ENCODE measurements around the gene SPECC1.
A peak's percentile ranks its signal among the peaks of the same experiment; 100 is the strongest.

Gene SPECC1

DNA sequence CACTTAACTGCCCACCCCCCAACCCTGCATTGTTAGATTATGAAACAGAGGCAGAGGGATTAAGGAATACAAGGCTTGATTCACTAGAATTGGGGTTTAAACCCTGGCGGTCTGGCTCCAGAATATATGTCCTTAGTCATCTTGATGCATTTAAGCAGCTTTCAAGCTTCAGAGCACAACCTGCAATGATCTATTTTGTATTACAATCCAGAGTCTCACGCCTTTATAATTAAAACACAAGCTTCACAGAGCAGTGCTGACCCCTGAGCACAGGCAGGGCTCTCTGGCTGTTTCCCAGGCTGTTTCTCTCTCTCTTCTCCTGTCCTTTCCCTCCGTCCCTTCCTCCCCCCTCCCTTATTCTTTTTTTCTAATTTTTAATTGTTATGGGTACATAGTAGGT, 209.1 kb downstream of the SPECC1 start:
- no peak for TF ChIP-seq GATA2 (IDR thresholded peaks at IDR 0.05; ENCODE audit: low read depth, low read length)
- no peak for TF ChIP-seq GATA3 (IDR thresholded peaks at IDR 0.05; ENCODE audit: low read depth, low read length)

- no peak for TF ChIP-seq GATA3 (IDR thresholded peaks at IDR 0.05; ENCODE audit: low read depth, low read length)
- TF ChIP-seq GATA2 (IDR thresholded peaks at IDR 0.05; ENCODE audit: low read depth, low read length), result no peak
Observed at GRCh38 chr17:20223808-20224328, 214.7 kb downstream of the SPECC1 start.

GRCh38 chr17:20224379-20224778, 215.2 kb downstream of the SPECC1 start:
- TF ChIP-seq GATA2 (IDR thresholded peaks at IDR 0.05; ENCODE audit: low read depth, low read length) (no peak), GATA3 (IDR thresholded peaks at IDR 0.05; ENCODE audit: low read depth, low read length) (no peak)

DNA sequence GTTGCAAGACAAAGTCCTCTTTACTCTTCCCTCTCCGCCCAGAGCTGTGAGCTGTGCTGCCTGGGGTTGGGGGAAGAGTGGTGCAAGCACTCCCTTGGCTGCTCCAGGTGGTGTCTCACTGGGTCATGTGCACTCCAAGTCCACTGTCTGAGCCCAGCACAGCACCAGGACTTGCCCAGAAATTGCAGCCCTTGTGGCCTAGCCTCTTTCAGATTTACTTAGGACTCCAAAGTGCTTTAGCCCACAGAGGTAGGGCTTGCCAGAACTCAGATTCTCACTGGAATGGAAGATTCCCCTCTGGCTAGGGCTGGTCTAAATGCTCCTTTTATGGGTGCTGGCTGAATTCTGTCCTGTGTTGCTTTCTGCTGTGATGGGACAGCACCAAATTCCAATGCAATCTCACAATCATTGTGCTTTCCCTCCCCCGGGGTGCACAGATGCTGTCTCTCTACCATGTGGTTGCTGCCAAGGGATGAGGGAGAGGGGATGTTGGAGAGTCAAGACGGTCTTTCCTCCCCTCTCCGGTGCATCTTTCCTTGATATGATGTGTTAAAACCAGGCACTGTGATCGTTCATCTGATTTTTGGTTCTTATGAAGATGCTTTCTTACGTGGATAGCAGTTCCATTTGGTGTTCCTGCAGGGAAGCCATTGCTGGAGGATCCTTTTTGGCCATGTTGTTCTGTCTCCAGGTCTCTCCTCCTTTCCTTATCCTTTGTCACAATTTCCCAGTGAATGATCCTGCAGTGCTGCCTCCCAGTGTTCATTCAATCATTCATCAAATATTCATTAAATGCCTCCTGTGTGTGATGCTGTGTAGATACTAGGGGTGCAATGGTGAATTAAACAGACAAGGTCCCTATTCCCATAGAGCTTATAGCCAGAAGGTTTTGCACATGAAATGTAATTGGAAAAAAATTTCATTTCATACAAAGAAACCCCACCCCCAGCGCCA, 216.3 kb downstream of the SPECC1 start:
- TF ChIP-seq GATA2 (IDR thresholded peaks at IDR 0.05; ENCODE audit: low read depth, low read length) (no peak), GATA3 (IDR thresholded peaks at IDR 0.05; ENCODE audit: low read depth, low read length) (no peak)

- TF ChIP-seq GATA2 (IDR thresholded peaks at IDR 0.05; ENCODE audit: low read depth, low read length), result peak; percentile 55; the same call in 1 of the 2 replicates
- TF ChIP-seq GATA3 (IDR thresholded peaks at IDR 0.05; ENCODE audit: low read depth, low read length), result no peak
Observed at GRCh38 chr17:20226814-20227482, 217.8 kb downstream of the SPECC1 start.

GRCh38 chr17:20228410-20228809, 219.3 kb downstream of the SPECC1 start:
- TF ChIP-seq GATA3 (IDR thresholded peaks at IDR 0.05; ENCODE audit: low read depth, low read length) (no peak), GATA2 (IDR thresholded peaks at IDR 0.05; ENCODE audit: low read depth, low read length) (no peak)

DNA sequence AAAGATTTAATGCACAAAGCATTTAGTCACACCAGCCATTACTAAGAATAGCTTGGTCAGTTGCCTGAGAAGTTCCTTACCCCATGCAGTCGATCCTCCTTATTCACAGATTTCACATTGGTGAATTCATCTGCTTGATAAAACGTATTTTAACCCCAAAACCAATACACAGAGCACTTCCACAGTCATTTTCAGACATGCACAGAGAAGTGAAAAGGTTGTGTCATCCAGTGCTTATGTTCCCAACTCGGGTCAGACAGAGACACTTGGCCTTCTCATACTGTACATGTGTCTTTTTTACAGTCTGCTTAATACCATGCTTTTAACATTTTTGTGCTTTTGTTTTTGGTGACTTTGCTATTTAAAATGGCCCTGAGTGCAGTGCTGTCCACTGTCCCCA, 219.7 kb downstream of the SPECC1 start:
- no peak for TF ChIP-seq GATA3 (IDR thresholded peaks at IDR 0.05; ENCODE audit: low read depth, low read length)

- TF ChIP-seq GATA3 (IDR thresholded peaks at IDR 0.05; ENCODE audit: low read depth, low read length), result no peak
- no peak for TF ChIP-seq GATA2 (IDR thresholded peaks at IDR 0.05; ENCODE audit: low read depth, low read length)
Observed at GRCh38 chr17:20230924-20231323, 221.8 kb downstream of the SPECC1 start.

GRCh38 chr17:20232611-20233010, 223.5 kb downstream of the SPECC1 start:
- no peak for TF ChIP-seq GATA3 (IDR thresholded peaks at IDR 0.05; ENCODE audit: low read depth, low read length)
- TF ChIP-seq GATA2 (IDR thresholded peaks at IDR 0.05; ENCODE audit: low read depth, low read length), result no peak

GRCh38 chr17:20234276-20234675, 225.1 kb downstream of the SPECC1 start:
- TF ChIP-seq GATA2 (IDR thresholded peaks at IDR 0.05; ENCODE audit: low read depth, low read length) (no peak), GATA3 (IDR thresholded peaks at IDR 0.05; ENCODE audit: low read depth, low read length) (no peak)

GRCh38 chr17:20235747-20236146, 226.6 kb downstream of the SPECC1 start:
- TF ChIP-seq GATA3 (IDR thresholded peaks at IDR 0.05; ENCODE audit: low read depth, low read length) (no peak), GATA2 (IDR thresholded peaks at IDR 0.05; ENCODE audit: low read depth, low read length) (no peak)

DNA sequence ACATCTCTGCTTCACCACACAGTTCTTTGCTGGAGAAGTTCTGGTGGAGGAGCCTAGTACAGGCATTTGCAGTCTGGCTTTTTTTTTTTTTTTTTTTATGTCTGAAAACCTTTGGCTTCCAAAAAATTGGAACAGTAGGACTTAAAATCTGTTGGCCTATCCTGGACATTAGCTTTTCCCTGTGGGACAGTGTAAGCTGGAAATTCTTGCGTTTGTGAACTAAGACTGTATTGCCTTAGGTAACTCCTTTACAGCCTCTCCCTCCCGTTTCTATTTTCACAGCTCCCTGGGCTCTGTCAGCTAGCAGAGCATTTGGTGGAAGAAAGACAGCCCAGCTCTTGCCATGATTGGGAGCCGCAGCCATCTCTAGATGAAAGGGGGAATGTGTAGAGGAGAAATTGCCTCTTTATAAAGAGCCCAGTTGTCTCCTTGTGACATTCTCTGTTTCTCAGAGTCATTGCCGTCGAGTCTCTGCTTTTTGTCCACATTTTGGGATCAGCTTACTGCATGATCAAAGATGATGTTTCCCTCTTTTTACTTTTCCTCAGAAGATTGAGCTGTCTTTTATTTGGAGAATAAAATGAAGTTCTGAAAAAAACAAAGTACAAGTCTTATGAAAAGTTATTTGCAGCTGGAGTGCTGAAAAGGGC, 227.5 kb downstream of the SPECC1 start:
- TF ChIP-seq GATA2 (IDR thresholded peaks at IDR 0.05; ENCODE audit: low read depth, low read length) (no peak), GATA3 (IDR thresholded peaks at IDR 0.05; ENCODE audit: low read depth, low read length) (no peak)

GRCh38 chr17:20241855-20242254, 232.7 kb downstream of the SPECC1 start:
- TF ChIP-seq GATA3 (IDR thresholded peaks at IDR 0.05; ENCODE audit: low read depth, low read length) (no peak), GATA2 (IDR thresholded peaks at IDR 0.05; ENCODE audit: low read depth, low read length) (no peak)

DNA sequence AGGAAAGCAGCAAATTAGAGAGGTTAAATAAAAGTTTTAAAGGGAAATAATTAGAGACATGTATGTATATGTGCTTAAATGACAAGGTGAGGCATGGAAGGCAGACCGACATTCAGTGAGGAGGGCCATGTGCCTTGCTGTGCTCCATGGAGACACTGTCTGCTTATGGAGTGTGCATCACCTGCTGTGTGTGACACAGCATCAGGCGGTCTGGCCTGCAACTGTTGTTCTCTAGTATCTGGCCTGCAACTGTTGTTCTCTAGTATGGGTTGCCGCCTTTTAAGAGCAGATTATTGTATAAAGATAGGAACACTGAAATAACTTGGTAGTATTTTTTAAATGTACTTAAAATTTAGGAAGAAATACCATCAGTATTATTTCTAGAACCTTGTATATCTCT, 233.1 kb downstream of the SPECC1 start:
- TF ChIP-seq GATA2 (IDR thresholded peaks at IDR 0.05; ENCODE audit: low read depth, low read length), result no peak
- TF ChIP-seq GATA3 (IDR thresholded peaks at IDR 0.05; ENCODE audit: low read depth, low read length), result no peak
